Measurements from ENCODE around the gene SCN3A. TPM values are rescaled to one million over a fixed set of nuclear protein-coding genes. Genes with fewer than 3 reads are reported as not detected.

The SCN3A gene
- total and polyA plus RNA-seq, 2 of the 13 experiments (the other 11 are each of a cell fraction or from before 2014, with no cell fraction given): not detected

GRCh38 chr2:165114346-165114939 is 89.4 kb downstream of the SCN3A start:
- Histone ChIP-seq H3K9me3 (ENCODE audit: low read length) (peaks cover 4% of the 10 kb centered on the region; the same call in 1 of the 2 replicates), H3K79me2 (ENCODE audit: insufficient read depth, low read length) (no peaks in the 10 kb centered on the region), H3K27ac (ENCODE audit: extremely low read length, insufficient read depth, low read length) (no peak overlapping the region), H3K27me3 (ENCODE audit: control insufficient read depth in 1 of 2, insufficient read depth in 2 of 2, low read length in 2 of 2) (no peaks in the 10 kb centered on the region), H3K4me1 (ENCODE audit: insufficient read depth, low read length) (peaks cover 65% of the 10 kb centered on the region), H3K36me3 (replicated peaks in 1 of 2; ENCODE audit: control insufficient read depth in 1 of 2, insufficient read depth in 2 of 2, low read length in 2 of 2) (no peaks in the 10 kb centered on the region), H2AFZ (ENCODE audit: low read length) (no peak overlapping the region), H3K4me2 (ENCODE audit: low read depth, low read length) (peak overlapping the region; percentile 39), H4K20me1 (ENCODE audit: insufficient read depth, low read length) (no peaks in the 10 kb centered on the region), H3K4me3 (replicated peaks in 1 of 3; ENCODE audit: insufficient read depth in 1 of 3, low read depth in 2 of 3, low read length in 3 of 3) (no peak overlapping the region), H3K9ac (ENCODE audit: insufficient read depth, low read depth, low read length) (no peak overlapping the region)
- no peak for FAIRE-seq
- DNase-seq (ENCODE audit: low spot score): peak; percentile 11
- intact Hi-C loops (cut with micrococcal nuclease; ENCODE audit: unreplicated experiment) (no loop called here), in situ Hi-C loops (cut with HindIII; ENCODE audit: extremely low pct_ligation_motif_present, low pct_unique_long_range_greater_than_20kb) (no loop called here)
- no peak for ATAC-seq
- ChIA-PET POLR2A (no interaction called here), CTCF (ENCODE audit: low intra/inter-chr PET ratio, low total read pairs) (no interaction called here)
- WGBS (ENCODE audit: low lambda C conversion rate): 48% methylated on average over 4 of the region's 4 CpGs
- no TSS peak for BruUV-seq (replicated peaks)
- TF ChIP-seq ARHGAP35 (CRISPR knock-in tag; IDR thresholded peaks at IDR 0.05; ENCODE audit: borderline replicate concordance) (no peak), ZHX1 (CRISPR knock-in tag; IDR thresholded peaks at IDR 0.05; ENCODE audit: low read depth) (no peak), ISL2 (CRISPR knock-in tag; IDR thresholded peaks at IDR 0.05) (no peak), ERF (CRISPR knock-in tag; IDR thresholded peaks at IDR 0.05) (no peak), RBFOX2 (IDR thresholded peaks at IDR 0.05; ENCODE audit: low read depth, low read length) (no peak), FOSL2 (CRISPR knock-in tag; IDR thresholded peaks at IDR 0.05) (peak; percentile 85), KLF6 (CRISPR knock-in tag; IDR thresholded peaks at IDR 0.05) (no peak), BATF2 (CRISPR knock-in tag; IDR thresholded peaks at IDR 0.05) (no peak), THAP11 (CRISPR knock-in tag; IDR thresholded peaks at IDR 0.05) (no peak), ZNF616 (CRISPR knock-in tag; IDR thresholded peaks at IDR 0.05; ENCODE audit: low read depth) (no peak), HOMEZ (CRISPR knock-in tag; IDR thresholded peaks at IDR 0.05; ENCODE audit: low read depth) (peak; percentile 72; the same call in 1 of the 2 replicates), ZNF576 (CRISPR knock-in tag; IDR thresholded peaks at IDR 0.05) (no peak), HDAC1 (CRISPR knock-in tag; IDR thresholded peaks at IDR 0.05) (no peak), ZNF225 (CRISPR knock-in tag; IDR thresholded peaks at IDR 0.05) (no peak), ZNF605 (CRISPR knock-in tag; IDR thresholded peaks at IDR 0.05) (no peak), ZSCAN30 (CRISPR knock-in tag; IDR thresholded peaks at IDR 0.05) (no peak), IKZF4 (CRISPR knock-in tag; IDR thresholded peaks at IDR 0.05; ENCODE audit: borderline replicate concordance, low read depth, not compliant biosample characterization) (no peak), ZKSCAN8 (CRISPR knock-in tag; IDR thresholded peaks at IDR 0.05; ENCODE audit: borderline replicate concordance) (no peak), TAF15 (IDR thresholded peaks at IDR 0.05; ENCODE audit: low read depth, low read length, poor library complexity, severe bottlenecking) (no peak), KMT2A (CRISPR knock-in tag; IDR thresholded peaks at IDR 0.05) (no peak), SAP130 (CRISPR knock-in tag; IDR thresholded peaks at IDR 0.05; ENCODE audit: low read depth) (0 out of 2 replicates have a peak, but pooled peaks have one; percentile 19), SIN3A (IDR thresholded peaks at IDR 0.05; ENCODE audit: borderline replicate concordance, low read depth, low read length) (no peak)

All from HepG2 (cell line).